MM.1S (cell line): Measurements from ENCODE around the gene SLC25A33.

ENCODE experiments used
- EZH2 ChIP-seq: fragments of 300-600 bp; sonication (generic); optimal IDR thresholded peaks from 2 replicates; pipeline ENCODE3; 2017; ENCODE audit warnings: low read depth, mild to moderate bottlenecking, antibody characterized with exemption, low read length, mixed read lengths
- EZH2phosphoT487 ChIP-seq: fragments of 300-600 bp; sonication (generic); IDR thresholded peaks from 2 replicates; pipeline ENCODE4 v1.6.1; 2018; ENCODE audit warnings: antibody characterized with exemption, low read length
- TF ChIP-seq, protein P1 (sequence below): fragments of 300-600 bp; sonication (generic); IDR thresholded peaks from 2 replicates; pipeline ENCODE4 v1.5.1; 2016; ENCODE audit warnings: antibody characterized with exemption, low read length, mixed read lengths

DNA sequence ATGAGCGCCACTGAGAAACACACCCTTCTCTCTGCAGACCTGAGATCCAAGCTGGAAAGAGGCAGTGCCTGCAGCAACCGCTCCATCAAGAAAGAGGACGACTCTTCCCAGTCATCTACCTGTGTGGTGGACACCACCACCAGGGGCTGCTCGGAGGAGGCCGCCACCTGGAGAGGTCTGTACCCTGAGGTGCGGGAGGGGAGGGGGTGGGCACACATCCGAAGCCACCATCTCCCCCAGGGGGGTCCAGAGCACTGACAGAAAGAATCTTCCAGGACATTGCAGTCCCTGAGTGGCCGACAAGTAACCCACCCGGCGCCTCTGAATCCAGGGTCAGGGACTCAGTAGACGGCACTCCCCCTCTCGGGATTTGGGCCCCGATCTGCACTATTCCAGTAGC lies 72.5 kb downstream of the SLC25A33 start:
- TF ChIP-seq EZH2phosphoT487 (no peak), EZH2 (no peak)
- TF ChIP-seq, protein P1, sequence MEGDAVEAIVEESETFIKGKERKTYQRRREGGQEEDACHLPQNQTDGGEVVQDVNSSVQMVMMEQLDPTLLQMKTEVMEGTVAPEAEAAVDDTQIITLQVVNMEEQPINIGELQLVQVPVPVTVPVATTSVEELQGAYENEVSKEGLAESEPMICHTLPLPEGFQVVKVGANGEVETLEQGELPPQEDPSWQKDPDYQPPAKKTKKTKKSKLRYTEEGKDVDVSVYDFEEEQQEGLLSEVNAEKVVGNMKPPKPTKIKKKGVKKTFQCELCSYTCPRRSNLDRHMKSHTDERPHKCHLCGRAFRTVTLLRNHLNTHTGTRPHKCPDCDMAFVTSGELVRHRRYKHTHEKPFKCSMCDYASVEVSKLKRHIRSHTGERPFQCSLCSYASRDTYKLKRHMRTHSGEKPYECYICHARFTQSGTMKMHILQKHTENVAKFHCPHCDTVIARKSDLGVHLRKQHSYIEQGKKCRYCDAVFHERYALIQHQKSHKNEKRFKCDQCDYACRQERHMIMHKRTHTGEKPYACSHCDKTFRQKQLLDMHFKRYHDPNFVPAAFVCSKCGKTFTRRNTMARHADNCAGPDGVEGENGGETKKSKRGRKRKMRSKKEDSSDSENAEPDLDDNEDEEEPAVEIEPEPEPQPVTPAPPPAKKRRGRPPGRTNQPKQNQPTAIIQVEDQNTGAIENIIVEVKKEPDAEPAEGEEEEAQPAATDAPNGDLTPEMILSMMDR, result no peak
